Gastrocnemius medialis (tissue), 4 donors: ENCODE measurements around the gene TDRD5.

Experiments used
- POLR2A ChIP-seq, 2 donors: fragments of 450-650 bp; IDR thresholded peaks; one replicate each; pipeline ENCODE4 v1.6.1; 2017; ENCODE audit warnings: antibody characterized with exemption in 2 of 2, mild to moderate bottlenecking in 2 of 2, moderate library complexity in 2 of 2
- TF ChIP-seq, protein P1 (sequence below), 5 experiments: fragments of 450-650 bp in 3 of 5; fragments of 200-600 bp in 2 of 5; sonication (generic) in 2 of 5; IDR thresholded peaks in 4 of 5; conservative IDR thresholded peaks in 1 of 5; 1 replicate in 4 of 5; 2 replicates in 1 of 5; pipeline ENCODE4 v1.5.1; 2016 to 2019; ENCODE audit warnings: antibody characterized with exemption in 5 of 5, mild to moderate bottlenecking in 3 of 5, moderate library complexity in 3 of 5

- TF ChIP-seq, protein P1, sequence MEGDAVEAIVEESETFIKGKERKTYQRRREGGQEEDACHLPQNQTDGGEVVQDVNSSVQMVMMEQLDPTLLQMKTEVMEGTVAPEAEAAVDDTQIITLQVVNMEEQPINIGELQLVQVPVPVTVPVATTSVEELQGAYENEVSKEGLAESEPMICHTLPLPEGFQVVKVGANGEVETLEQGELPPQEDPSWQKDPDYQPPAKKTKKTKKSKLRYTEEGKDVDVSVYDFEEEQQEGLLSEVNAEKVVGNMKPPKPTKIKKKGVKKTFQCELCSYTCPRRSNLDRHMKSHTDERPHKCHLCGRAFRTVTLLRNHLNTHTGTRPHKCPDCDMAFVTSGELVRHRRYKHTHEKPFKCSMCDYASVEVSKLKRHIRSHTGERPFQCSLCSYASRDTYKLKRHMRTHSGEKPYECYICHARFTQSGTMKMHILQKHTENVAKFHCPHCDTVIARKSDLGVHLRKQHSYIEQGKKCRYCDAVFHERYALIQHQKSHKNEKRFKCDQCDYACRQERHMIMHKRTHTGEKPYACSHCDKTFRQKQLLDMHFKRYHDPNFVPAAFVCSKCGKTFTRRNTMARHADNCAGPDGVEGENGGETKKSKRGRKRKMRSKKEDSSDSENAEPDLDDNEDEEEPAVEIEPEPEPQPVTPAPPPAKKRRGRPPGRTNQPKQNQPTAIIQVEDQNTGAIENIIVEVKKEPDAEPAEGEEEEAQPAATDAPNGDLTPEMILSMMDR (IDR thresholded peaks at IDR 0.05 in 4 of 5, conservative IDR thresholded peaks at IDR 0.05 in 1 of 5), result no peak
- TF ChIP-seq POLR2A (IDR thresholded peaks at IDR 0.05), result no peak
Measured at GRCh38 chr1:179719272-179719671, 127.6 kb downstream of the TDRD5 start.
